ENCODE measurements around the gene ABCA4.

- TF ChIP-seq CTCF (IDR thresholded peaks at IDR 0.05; ENCODE audit: borderline replicate concordance, extremely low read depth, low read length, poor library complexity, severe bottlenecking) (no peak), EZH2 (IDR thresholded peaks at IDR 0.05; ENCODE audit: borderline replicate concordance, low read depth, low read length, severe bottlenecking) (no peak)
Measured at GRCh38 chr1:94068096-94068998, 52.6 kb downstream of the ABCA4 start.

Data from DND-41 (cell line).